Measurements from ENCODE around the gene EMC8.
"Not testable (repeated sequence)": the region's sequence is repeated elsewhere in the genome, so short reads cannot be mapped to it uniquely, and the experiment has no call there.

Gene EMC8

DNA sequence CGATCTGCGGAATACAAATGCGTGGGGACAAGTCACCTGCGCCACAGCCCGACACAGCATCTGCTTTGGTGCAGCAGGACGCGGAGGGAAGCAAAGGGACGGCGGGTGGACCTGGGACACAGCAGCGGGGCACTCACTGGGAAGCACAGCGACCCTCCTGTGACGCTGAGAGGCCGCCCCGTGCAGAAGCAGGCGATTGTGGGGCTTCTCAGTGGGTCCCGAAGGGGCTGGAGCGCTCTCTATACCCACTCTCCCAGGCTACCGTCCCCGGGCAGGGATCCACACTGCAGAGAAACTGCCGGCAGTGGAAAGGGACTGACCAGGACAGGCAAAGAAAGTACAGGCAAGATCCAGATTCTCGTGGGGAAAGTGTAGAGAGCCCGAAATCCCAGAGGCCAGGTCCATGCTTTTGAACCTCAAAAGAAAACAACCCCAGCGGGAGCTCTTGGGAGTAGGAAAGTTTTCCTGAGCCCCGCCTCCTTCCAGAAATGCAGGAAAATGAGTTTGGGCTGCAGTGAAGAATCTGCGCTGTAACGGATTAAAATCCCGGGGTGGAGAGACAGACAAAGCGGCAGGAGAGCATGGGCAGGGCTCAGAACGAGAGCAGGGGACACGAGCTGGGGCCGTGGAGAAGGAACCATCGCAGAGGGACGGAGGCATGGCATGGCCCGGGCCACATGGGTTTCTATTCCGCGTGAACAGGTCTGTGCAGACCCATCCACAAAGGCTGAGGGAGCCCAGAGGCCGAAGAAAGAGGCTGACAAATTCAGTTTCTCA is 12.9 kb upstream of the EMC8 start:
- no peak for DNase-seq

DNA sequence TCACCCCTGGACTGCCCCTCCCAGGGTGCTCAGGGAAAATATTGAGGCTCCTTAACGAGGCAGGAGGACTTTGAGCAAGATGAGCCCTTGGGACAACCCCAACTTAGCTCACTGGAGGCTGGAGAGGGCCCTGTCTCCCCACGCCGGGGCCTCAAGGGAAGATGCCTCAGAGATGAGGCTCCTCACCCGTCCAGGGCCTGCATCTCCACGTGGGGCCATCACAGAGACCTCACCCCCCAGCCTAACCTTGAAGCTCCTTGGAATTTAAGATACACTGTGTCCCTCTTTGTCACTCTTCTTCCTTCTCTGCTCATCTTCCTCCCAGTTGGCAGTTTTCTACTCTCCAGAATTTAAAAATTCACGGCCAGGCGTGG is 11.4 kb upstream of the EMC8 start:
- no peak for DNase-seq

DNA sequence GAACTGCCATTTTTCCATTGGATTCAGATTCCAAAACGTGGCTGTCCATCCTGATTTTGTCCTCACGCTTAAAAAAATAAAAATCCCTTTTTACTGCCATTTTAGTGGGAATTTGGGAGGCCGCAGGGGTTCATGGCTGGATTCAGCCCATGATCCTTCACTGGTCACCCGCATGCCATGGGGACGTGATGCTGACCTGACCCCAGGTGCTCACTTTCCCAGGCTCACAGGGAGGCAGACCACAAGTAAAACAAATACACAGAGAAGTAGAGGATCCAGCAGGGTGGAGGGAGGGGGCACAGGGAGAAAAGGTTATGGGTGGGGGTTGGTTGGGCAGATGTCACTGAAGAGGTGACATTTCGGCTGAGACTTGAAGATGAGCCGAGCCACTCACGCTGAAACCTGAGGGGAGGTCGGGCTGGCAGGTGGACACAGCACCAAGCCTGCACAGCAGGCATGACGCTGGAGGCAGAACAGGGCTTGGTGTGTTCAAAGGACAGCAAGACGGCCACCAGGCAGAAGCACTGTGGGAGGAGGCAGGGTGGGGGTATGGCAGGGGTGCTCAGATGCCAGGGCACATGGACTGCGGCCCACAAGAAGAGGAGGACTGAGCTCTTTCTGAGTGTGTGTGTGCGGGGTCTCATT is 10.9 kb upstream of the EMC8 start:
- no peak for DNase-seq

DNA sequence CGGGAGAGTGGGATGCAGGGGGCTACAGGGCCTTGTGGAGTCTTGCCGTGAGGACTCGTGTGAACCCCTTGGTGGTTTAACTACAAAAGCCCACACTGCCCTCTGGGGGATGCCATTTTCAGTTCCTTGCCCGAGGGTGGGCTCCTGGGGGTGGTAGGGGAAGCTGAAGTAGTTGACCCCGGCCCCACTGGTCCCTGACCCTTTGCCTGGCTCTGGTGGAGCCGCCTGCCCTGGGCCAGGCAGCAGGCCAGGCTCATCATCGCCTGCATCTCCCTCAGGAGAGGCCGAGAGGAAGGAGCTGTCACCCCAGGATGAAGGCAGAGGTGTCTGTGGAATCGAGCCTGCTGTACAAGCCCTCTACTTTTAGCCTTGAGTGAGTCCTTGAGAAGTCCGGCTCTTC is 10.3 kb upstream of the EMC8 start:
- DNase-seq = no peak

DNA sequence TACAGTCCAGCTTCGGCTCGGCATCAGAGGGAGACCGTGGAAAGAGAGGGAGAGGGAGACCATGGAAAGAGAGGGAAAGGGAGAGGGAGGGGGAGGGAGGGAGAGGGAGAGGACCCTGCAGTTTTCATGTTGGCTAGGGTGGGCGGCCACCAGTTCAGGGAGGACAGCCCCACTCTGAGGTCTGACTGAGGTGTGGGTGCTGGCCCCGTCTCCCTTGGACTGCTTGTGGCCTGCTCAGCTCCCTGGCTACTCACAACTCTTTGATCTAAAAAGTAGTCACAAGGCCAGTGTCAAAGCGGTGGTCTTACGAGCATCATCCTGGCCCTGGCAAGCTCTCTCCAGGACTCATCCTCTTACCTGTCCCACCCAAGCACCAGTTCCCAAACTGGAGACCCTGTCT is 9.6 kb upstream of the EMC8 start:
- DNase-seq = no peak

DNA sequence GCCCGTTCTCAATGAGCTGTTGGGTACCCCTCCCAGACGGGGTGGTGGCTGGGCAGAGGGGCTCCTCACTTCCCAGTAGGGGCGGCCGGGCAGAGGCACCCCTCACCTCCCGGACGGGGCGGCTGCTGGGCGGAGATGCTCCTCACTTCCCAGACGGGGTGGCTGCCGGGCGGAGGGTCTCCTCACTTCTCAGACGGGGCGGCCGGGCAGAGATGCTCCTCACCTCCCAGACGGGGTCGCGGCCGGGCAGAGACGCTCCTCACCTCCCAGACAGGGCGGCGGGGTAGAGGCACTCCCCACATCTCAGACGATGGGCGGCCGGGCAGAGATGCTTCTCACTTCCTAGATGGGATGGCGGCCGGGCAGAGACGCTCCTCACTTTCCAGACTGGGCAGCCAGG is 8.8 kb upstream of the EMC8 start:
- DNase-seq = not testable (repeated sequence)

DNA sequence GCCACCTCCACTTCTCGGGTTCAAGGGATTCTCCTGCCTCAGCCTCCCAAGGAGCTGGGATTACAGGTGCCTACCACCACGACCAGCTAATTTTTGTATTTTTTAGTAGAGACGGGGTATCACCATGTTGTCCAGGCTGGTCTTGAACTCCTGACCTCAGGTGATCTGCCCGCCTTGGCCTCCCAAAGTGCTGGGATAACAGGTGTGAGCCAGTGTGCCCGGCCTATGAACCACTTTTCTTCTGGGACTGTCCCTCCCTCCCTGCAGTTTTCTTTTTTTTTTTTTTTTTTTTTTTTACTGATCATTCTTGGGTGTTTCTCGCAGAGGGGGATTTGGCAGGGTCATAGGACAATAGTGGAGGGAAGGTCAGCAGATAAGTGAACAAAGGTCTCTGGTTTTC is 8.0 kb upstream of the EMC8 start:
- not testable (repeated sequence) for DNase-seq

DNA sequence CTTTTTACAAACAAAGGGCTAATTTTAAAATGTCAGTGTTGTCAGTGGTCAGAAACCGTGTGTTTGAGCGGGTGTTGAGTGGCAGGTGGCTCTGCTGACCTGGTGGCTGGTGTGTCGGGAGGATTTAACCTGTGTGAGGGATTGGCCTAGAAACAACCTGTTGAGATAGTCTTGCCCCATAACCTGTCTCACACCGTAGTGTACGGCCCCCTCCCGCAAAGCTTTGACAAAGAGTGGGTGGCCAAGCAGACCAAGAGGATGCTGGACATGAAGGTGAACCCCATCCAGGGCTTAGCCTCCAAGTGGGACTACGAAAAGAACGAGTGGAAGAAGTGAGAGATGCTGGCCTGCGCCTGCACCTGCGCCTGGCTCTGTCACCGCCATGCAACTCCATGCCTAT is 7.2 kb upstream of the EMC8 start:
- DNase-seq = no peak

DNA sequence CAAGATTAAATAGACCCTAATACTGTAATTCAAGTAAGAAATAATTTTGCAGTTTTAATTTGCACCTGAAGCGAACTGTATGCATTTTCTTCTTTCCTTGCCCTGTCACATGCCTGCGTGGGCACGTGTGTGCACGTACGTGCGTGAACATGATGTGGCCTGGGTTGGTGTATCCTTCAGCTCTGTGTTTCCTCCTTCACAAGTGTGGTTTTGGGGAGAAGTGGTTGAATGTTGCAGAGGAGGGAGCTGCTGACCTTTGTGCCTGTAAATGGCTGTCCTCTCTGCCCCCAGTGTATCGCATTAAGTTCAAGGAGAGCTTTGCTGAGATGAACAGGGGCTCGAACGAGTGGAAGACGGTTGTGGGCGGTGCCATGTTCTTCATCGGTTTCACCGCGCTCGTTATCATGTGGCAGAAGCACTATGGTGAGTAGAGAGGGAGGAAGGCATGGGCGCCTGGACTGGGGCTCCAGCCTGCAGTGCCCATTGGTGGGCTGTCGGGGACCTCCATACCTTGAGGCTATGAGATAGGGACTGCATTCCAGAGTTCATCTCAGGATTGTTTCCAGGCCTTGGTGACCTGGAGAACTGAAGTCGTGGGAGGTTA is 6.2 kb upstream of the EMC8 start:
- DNase-seq = no peak

DNA sequence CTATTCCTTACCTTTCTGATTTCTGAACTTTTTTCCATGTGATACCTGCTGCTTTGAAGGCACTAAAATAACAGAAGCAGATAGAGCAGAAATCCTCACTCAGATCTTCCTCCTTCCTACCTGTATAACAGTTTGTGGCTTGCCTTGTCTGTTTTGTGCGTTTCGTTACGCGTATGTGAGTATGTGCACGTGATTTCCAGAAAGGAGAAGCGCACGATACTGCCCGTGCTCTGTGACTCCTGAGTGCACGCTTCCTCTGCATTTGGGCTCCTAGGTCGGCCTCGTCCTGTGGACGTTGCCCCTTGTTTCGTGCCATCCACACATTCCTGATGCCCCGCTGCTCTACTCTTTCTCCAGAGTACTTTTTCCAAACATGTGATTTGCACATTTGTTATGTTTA is 4.2 kb upstream of the EMC8 start:
- no peak for DNase-seq

DNA sequence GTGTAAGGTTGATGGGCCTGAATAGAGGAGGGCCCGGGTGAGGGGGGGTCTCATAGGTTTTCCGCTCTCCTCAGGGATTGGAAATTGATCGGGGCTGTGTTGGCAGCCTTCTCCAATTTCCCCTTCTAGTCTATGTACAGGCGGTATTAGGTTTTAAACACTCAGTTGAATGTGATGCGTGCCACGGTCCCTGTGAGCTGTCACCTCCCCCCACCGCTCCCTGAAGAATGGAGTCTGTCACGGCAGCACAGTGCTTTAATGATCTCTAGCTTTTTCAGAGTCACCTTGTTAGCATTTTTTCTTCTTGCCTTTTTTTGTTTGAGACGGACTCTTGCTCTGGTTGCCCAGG is 951 bp upstream of the EMC8 start:
- no peak for DNase-seq

DNA sequence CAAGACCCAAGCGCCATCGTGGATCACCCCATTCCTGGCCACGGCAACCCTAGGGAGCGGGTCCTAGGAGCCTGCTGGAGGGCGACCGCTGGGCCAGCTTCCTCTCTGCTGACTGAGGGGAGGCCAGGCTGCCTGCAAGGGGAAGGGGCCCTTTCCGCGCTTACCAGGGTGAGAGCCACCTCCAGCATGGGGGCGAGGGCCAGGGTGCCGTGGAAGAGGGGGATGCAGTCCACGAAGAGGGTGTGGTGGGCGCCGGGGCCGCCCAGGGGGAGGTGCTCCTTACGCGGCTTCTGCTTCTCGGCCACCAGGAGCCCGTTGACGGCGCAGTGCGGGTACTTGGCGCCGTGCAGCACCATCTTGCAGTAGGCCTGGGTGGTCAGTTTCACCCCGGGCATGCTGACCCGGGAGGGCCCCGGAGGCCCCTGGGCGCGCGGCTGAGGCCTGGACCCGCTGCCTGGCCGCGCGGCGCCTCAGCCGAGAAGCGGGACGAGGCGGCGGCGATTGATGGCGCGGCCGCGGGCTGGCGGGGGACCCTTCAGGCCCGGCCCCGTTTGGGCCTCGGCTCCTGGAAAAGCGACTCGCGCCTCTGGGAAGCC is 345 bp downstream of the EMC8 start:
- no peak for DNase-seq

DNA sequence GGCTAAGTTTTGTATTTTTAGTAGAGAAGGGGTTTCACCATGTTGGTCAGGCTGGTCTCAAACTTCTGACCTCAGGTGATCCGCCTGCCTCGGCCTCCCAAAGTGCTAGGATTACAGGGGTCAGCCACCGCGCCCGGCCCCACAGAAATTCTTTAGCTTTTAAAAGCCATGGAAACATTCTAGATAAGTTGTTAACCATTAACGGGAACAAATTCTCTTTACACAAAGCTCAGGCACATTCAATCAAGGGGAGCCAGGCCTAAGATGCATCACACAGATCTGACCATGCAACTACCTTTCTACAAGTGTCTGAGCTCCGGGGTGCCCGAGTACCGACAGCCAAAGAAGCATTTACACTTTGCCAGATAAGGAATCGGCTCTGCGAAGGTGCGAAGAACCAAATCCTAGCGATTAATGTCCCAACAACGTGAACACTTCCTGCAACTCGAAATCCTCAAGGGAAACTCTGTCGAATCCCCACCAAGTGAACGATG is 1.0 kb downstream of the EMC8 start:
- DNase-seq = no peak

DNA sequence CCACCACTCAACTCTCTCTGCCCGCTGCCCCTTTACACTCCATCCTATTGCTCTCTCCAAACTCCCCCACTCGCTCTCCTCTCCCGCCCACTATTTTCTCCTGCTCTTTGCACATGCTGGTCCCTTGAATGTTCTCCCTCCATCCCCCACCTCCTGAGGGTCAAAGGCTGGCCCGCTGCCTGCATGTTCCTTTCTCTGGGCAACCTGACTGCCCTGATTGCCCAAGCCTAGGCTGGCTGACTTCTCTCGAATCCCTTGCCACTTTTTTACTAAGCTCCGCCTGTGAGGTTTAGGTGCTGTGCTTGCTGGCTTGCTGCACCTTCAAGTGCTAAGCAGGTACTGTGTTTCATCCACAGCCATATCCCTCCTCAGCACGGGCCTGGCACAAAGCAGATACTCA is 2.7 kb downstream of the EMC8 start:
- DNase-seq = no peak

DNA sequence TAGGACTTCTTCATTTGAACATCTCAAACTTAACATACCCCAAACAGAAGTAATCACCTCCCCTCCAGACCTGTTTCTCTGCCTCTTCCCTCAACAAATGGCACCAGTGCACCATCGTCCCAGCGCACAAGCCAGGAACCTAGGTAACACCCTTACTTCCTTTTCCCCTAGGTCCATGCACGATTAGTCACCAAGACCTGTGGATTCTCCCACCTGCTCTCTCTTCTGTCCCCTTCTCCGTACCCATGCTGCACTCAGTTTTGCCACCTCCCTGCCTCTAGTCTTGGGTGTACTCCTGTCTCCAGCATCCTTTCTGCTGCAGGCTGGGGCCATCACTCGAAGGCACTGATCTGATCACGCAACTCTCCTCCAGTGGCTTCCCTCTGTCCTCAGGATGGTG is 3.2 kb downstream of the EMC8 start:
- DNase-seq = no peak

DNA sequence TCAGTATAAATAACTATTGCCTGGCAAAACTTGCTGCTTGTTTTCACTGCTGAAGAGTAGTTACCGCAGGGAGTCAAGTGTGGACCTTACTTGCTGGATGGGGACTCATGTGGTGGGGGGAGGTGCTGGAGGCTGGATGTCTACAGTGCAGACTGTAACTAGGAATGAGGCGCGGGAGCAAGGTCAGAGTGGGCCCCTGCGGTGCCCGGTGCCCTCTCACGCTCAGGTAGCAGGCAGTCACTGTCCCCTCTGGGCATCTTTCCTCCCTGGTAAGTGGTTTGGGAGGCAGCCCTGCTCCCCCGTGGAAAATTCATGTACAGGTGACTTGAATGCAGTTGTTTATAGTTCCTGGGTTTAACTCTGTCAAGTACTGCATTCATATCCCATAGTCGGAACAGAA is 4.6 kb downstream of the EMC8 start:
- no peak for DNase-seq

DNA sequence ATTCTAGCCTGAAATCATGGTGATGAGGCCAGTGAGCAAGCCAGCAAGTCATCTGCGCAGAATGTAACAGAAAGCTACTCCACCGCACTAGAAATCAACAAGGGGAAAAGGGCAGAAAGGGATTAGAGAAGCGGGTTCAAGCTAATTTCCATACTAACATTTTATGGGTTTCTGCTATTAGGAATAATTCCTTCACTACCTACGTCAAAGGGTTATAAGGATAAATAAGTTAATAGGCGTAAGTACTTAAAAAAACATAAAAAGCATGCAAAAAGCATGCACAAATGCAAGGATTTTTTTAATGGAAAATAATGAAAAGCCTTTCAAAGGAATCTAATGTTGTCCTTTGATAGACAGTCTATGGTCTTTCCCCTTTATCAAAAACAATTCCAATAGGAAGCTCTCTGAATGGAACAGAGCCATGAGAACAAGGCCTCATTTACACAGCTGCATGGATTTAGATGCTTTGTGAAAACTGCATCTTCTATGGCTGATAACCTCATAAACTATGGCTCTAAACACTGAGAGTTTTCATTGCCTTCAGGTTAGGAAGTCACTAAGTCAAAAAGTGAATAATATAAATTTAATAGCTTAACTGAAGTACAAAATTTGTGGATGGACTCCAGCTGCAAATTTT is 5.6 kb downstream of the EMC8 start:
- no peak for DNase-seq

DNA sequence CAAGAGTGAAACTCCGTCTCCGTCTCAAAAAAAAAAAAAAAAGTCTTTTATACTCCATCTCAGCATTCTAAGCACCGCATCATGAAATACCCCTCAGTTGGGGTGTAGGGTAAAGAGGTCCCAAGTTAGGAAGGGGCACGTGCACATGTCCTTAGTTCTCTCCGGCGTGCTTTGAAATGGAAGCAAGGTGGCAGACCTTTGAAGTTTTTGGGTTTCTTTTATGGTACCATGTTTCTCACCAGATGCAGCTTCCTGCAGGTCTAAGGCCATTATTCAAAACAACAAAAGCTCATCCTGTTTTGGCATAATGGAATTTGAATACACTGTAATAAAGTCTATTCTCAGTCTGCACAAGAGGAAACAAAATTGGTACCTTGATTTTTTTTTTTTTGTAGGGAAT is 9.6 kb downstream of the EMC8 start:
- DNase-seq = no peak

DNA sequence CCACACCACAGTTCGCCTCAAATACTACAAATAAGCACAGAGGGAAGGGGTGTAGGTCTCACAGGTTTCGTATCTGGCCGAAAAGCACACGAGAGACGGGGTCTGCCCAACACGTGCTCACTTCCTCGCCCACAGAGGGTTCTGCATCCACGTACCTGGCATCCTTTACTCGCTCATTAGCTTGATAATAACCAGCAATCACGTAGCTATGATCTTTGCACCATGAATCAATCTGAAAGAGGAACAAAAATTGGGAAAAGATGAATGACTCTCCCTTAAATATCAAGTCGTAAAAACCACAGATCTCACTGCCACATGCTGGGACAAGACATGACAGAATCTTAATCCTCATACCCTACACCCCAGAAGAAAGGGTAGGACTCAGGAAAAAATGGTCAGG is 10.5 kb downstream of the EMC8 start:
- no peak for DNase-seq

DNA sequence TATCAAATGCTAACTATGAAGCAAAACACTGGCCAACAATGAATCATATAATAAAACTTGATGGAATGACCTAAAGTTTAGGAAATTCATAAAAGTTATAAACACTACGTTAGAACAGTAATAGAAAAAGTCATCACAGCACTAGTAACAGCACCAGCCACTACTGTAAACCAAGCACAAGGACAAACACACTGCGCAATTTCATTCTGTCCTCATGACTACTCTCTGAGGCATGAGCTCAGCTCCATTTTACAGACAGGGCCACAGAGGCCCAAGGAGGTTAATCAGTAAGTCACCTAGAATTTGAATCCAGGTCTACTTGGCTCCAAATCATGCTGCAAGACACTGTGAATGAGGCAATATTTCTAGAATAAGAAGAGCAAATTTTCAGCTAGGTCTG is 13.4 kb downstream of the EMC8 start:
- no peak for DNase-seq

DNA sequence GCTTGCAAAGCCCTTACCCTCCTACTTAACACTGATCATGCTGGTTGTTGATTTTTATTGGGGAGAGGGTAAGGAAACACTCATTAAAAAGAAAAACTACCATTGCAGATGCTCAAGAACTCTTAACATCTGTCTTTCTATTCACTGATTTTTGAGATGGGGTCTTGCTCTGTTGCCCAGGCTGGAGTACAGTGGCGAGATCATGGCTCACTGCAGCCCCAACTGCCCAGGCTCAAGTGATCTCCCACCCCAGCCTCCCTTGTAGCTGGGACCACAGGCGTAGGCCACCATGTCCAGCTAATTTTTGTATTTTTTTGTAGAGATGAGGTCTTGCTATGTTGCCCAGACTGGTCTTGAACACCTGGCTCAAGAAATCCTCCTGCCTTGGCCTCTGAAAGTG is 14.5 kb downstream of the EMC8 start:
- no peak for DNase-seq

DNA sequence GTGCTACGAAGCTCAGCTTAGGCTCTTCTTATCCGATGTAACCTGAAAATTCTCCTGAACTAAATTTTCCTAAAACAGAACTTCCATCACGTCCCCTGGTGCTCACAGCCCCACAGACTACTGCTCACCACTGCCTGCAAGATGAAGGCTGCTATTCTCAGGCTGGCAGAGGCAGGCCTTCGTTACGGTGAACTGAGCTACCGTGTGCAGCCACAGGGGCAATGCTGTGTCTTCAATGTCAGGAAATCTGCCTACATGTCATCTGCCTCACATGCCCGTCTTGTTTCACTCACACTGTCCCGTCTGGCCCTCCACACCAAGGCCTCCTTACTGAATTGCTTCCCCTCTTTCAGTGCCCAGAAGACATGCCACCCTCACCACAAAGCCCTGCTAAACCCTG is 15.9 kb downstream of the EMC8 start:
- no peak for DNase-seq

DNA sequence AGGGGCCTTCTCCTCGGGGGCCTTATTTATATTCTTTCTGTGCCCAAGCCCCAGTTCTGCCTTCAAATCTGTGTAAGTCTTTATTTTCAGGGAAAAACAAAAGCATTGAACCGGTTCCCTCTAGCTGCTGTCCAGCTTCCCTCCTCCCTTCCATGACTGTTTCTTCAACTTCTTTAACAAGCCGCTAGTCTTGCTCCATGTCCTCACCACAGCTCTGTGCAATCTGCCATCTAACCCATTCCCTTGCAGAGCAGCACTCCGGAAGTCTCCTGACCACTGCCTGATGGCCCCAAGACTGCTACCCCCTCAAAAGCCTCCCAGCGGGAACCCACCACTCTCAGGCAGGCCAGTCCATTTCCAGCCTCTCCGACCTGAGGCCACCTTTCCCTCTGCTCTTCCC is 16.9 kb downstream of the EMC8 start:
- no peak for DNase-seq
